ENCODE data around the gene ALG9.

The ALG9 gene

GRCh38 chr11:111836162-111836561 lies 35.2 kb downstream of the ALG9 start:
- no peak for DNase-seq (ENCODE audit: low read depth)

GRCh38 chr11:111835665-111836064 lies 35.7 kb downstream of the ALG9 start:
- no peak for DNase-seq (ENCODE audit: low read depth)

GRCh38 chr11:111834432-111835163 lies 36.8 kb downstream of the ALG9 start:
- DNase-seq (ENCODE audit: low read depth): no peak

DNA sequence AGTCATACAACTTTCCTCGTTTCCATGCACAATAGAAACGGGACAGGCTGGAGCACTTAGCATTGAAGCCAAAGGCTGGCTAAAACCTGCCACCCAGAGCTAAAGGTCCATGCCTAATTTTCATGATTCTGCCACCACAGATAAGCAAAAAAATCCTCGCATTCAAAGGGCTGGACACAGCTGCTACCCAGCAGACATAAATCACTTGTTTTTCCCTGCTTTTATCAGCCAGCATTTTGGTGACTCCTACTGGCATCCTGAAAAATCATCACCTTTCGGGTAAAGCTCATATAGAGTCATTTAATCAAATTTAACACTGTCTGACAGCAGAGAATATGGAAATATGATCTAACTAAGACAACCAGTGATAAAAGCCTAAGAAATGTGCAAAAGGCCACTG lies 37.9 kb downstream of the ALG9 start:
- no peak for DNase-seq (ENCODE audit: low read depth)

GRCh38 chr11:111829185-111829968 lies 42.0 kb downstream of the ALG9 start:
- no peak for DNase-seq (ENCODE audit: low read depth)

GRCh38 chr11:111826322-111826950 lies 44.9 kb downstream of the ALG9 start:
- DNase-seq (ENCODE audit: low read depth): no peak

GRCh38 chr11:111823629-111824028 lies 47.8 kb downstream of the ALG9 start:
- no peak for DNase-seq (ENCODE audit: low read depth)

- no peak for DNase-seq (ENCODE audit: low read depth)
These were observed 48.2 kb downstream of the ALG9 start for GRCh38 chr11:111823131-111823530.

GRCh38 chr11:111819829-111820237 lies 51.5 kb downstream of the ALG9 start:
- no peak for DNase-seq (ENCODE audit: low read depth)

- no peak for DNase-seq (ENCODE audit: low read depth)
These were observed 52.1 kb downstream of the ALG9 start for GRCh38 chr11:111819161-111819828.

DNA sequence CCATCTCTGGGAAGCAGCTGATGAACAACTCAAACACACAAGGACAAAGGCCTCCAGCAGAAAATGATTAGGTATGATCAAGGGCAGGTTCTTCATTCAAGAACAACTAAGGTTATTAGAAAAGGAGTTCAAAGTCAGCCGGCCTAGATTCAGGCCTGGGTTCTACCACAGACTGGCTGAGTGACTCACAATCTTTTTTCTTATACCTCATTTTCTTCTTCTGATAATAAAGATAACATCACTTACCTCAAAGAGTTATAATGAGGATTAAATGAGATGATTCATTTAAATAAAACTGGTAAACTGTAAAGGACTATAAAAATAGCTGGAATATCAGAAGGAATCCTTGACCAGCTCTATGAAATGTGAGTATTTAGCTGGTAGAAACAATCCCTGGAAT lies 55.9 kb downstream of the ALG9 start:
- no peak for DNase-seq (ENCODE audit: low read depth)

DNA sequence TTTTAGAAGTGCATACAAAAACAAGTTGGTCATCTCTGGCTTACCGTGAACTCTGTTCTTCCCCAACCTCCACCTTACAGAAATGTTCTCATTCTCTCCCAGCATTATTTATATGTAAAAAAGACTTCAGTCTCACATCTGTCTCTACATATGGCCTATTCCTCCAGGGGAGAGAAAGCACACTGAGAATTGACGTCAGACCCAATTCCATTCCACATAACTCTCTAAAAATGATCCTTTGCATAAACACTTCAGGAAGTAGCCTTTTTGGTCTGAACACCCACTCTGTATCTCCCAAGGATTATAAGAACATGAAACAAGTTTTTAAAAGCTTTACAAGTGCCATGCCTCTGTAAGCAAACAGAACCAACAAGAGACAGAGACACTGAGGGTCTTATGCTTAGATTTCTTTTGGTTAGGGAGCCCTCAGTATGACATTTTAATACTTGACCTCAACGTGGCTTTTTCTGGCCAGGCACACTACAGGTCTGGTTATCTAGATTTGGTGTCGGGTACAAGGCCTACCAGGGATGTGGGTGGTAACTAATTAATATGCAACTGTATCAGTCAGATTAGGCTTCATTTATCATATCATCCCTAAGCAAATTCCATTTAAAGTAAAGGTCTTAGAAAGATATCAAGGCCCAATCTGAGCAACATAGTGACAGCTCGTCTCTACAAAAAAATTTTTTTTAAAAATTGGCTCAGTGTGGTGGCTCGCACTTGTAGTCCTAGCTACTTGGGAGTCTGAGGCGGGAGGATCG lies 56.6 kb downstream of the ALG9 start:
- no peak for DNase-seq (ENCODE audit: low read depth)

- DNase-seq (ENCODE audit: low read depth): no peak
These were observed 57.3 kb downstream of the ALG9 start for GRCh38 chr11:111814106-111814505.

- DNase-seq (ENCODE audit: low read depth): no peak
These were observed 59.2 kb downstream of the ALG9 start for GRCh38 chr11:111812211-111812610.

- no peak for DNase-seq (ENCODE audit: low read depth)
These were observed 59.9 kb downstream of the ALG9 start for GRCh38 chr11:111811445-111811844.

DNA sequence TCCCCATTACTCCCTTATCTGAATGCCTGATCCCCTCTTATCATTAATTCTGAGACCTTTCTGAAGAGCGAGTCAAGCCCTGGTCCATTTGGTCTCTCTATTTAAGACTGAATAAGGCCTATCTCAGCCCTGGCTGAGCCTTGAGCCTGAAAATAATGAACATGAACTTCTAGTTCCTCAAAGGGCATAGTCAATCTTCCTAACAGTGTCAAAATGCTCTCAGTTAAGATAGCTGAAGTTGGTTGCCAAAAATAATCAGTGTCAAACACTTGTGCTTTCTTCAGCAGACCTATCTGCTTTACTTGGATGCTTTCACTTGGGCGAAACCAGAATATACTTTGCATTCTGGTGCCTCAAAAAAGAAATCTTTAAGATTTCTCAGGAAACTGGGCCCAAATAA lies 62.5 kb downstream of the ALG9 start:
- DNase-seq (ENCODE audit: low read depth): no peak

DNA sequence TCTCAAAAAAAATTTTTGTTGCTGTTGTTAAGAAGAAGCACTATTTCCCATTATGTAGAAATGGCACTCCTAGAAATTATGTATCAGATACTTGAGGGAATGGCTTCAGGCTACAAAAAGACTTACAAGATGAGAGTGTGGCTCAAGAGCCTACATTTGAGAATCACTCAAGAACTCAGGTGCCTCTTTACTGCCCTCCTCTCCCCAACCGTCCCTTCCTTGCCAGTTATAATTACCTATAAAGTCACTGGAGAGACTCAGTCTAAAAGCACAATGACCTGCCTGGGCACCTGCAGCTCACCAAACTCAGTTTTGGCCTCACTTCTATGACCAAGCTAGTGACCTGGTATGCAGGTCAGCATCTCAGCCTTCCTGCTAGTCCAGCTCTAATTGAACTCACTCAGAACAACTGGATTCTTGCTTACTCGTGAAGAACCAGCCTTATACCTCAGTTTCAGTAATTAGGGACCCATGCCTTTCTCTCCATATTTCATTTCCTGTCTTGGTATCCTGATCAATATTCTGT lies 63.3 kb downstream of the ALG9 start:
- no peak for DNase-seq (ENCODE audit: low read depth)

- DNase-seq (ENCODE audit: low read depth): no peak
These were observed 64.3 kb downstream of the ALG9 start for GRCh38 chr11:111807076-111807475.

DNA sequence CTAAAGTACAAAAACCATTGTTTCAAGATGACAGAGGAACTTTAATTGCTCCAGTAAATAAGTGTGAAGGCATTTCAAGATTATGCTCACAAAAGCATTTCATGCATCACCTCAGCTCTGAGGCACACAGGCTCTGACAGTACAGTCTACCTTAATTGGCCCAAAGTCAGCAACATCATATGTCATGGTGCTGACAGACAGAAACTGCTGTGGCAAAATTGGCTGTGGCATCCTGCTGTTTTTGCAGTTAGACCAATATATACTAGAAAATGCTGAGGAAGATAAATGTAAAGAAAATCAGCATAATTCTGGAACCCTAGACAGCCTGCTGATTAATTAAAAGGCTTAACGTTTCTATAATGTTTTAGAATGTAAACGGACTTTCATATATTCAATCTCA lies 70.2 kb downstream of the ALG9 start:
- no peak for DNase-seq (ENCODE audit: low read depth)

- no peak for DNase-seq (ENCODE audit: low read depth)
These were observed 73.1 kb downstream of the ALG9 start for GRCh38 chr11:111798279-111798678.

DNA sequence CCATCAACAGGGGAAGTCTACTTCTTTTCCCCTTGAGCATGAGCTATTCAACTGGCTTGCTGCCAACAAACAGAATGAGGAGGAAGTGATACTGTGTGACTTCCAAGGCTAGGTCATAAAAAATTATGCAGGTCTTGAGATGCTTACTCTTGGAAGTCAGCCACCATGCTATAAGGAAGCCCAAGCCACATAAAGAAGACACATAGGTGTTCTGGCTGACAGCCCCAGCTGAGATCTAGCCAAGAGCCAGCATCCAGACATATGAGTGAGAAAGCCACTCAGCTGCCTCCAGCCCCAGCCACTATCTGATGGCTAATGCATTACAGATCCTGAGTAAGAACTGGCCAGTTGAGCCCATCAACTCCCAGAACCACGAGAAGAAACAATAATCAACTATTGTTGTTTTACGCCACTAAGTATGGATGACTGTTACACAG lies 74.2 kb downstream of the ALG9 start:
- no peak for DNase-seq (ENCODE audit: low read depth)

- no peak for DNase-seq (ENCODE audit: low read depth)
These were observed 74.7 kb downstream of the ALG9 start for GRCh38 chr11:111796696-111797095.
